WTC11 (cell line): ENCODE measurements around the gene ADGB. TPM values are rescaled to one million over a fixed set of nuclear protein-coding genes. Genes with fewer than 3 reads are reported as not detected.

Experiments used
- ATAC-seq: fragments of 200-7000 bp; cut with Tn5 transposase; 2 replicates; pipeline ENCODE4 v1.10.0; 2021; ENCODE audit warnings: mild to moderate bottlenecking, moderate library complexity
- CTCF ChIA-PET: fragments of 300-600 bp; sonication (Branson Sonifier 250); formaldehyde crosslinking; loops from one replicate; lab custom pipeline; 2021; ENCODE audit warnings: antibody characterized with exemption; lab: Charles Lee
- POLR2A ChIA-PET: fragments of 350-600 bp; sonication (Branson Sonifier 250); formaldehyde crosslinking; loops from one replicate; lab custom pipeline; 2021; ENCODE audit warnings: antibody characterized with exemption; lab: Charles Lee
- DNase-seq: peaks from one replicate; pipeline ENCODE4 v3.0.0; 2021; ENCODE audit warnings: low spot score
- H3K27ac Mint-ChIP-seq: 2 replicates; pipeline ENCODE4 v1.8.0; 2021; ENCODE audit warnings: mixed read lengths
- H3K27me3 Mint-ChIP-seq: 2 replicates; pipeline ENCODE4 v1.8.0; 2021; ENCODE audit warnings: low read depth, mild to moderate bottlenecking, moderate library complexity, mixed read lengths
- H3K36me3 Mint-ChIP-seq: 2 replicates; pipeline ENCODE4 v1.8.0; 2021; ENCODE audit warnings: mixed read lengths
- H3K4me1 Mint-ChIP-seq: 2 replicates; pipeline ENCODE4 v1.8.0; 2022; ENCODE audit warnings: mixed read lengths
- H3K4me3 Mint-ChIP-seq: 2 replicates; pipeline ENCODE4 v1.8.0; 2021; ENCODE audit warnings: mild to moderate bottlenecking, moderate library complexity, mixed read lengths
- H3K9me3 Mint-ChIP-seq: 2 replicates; pipeline ENCODE4 v1.8.0; 2021; ENCODE audit warnings: mixed read lengths
- ATF1 ChIP-seq: sonication (generic); formaldehyde crosslinking; IDR thresholded peaks from 2 replicates; pipeline ENCODE4 v1.8.1; 2023; ENCODE audit warnings: mild to moderate bottlenecking, moderate library complexity, missing genetic modification reagents
- CBFB ChIP-seq: sonication (generic); formaldehyde crosslinking; IDR thresholded peaks from 2 replicates; pipeline ENCODE4 v1.8.1; 2022; ENCODE audit warnings: mild to moderate bottlenecking, low read depth, missing genetic modification reagents
- CDX4 ChIP-seq: fragments of 250-450 bp; sonication (Bioruptor Pico); IDR thresholded peaks from 2 replicates; pipeline ENCODE4 v1.9.0; 2021; ENCODE audit warnings: moderate library complexity, mild to moderate bottlenecking, inconsistent platforms, borderline replicate concordance
- E2F5 ChIP-seq: sonication (generic); formaldehyde crosslinking; IDR thresholded peaks from 2 replicates; pipeline ENCODE4 v1.8.1; 2022; ENCODE audit warnings: mild to moderate bottlenecking, moderate library complexity, missing genetic modification reagents
- ESRRA ChIP-seq: sonication (generic); formaldehyde crosslinking; IDR thresholded peaks from 2 replicates; pipeline ENCODE4 v1.8.1; 2022; ENCODE audit warnings: mild to moderate bottlenecking, missing genetic modification reagents, borderline replicate concordance
- FOXP1 ChIP-seq: sonication (generic); formaldehyde crosslinking; IDR thresholded peaks from 2 replicates; pipeline ENCODE4 v1.8.0; 2022; ENCODE audit warnings: missing genetic modification reagents, mild to moderate bottlenecking, moderate library complexity, borderline replicate concordance
- GRHL2 ChIP-seq: fragments of 250-450 bp; sonication (Bioruptor Pico); IDR thresholded peaks from 2 replicates; pipeline ENCODE4 v1.8.0; 2022; ENCODE audit warnings: mild to moderate bottlenecking, moderate library complexity; ENCODE audit not compliant: insufficient replicate concordance, severe bottlenecking
- IRF2 ChIP-seq: sonication (generic); formaldehyde crosslinking; IDR thresholded peaks from 2 replicates; pipeline ENCODE4 v1.8.0; 2022; ENCODE audit warnings: low read depth, missing genetic modification reagents, borderline replicate concordance
- NFATC4 ChIP-seq: fragments of 250-450 bp; sonication (Bioruptor Pico); IDR thresholded peaks from 2 replicates; pipeline ENCODE4 v1.9.0; 2021; ENCODE audit warnings: mild to moderate bottlenecking
- NFE2L1 ChIP-seq: sonication (generic); formaldehyde crosslinking; IDR thresholded peaks from 2 replicates; pipeline ENCODE4 v1.8.1; 2023; ENCODE audit warnings: missing genetic modification reagents
- NR3C1 ChIP-seq: sonication (generic); formaldehyde crosslinking; conservative IDR thresholded peaks from 2 replicates; pipeline ENCODE4 v1.8.1; 2023; ENCODE audit warnings: low read depth, mild to moderate bottlenecking, missing genetic modification reagents
- OVOL2 ChIP-seq: fragments of 250-450 bp; sonication (Bioruptor Pico); IDR thresholded peaks from 2 replicates; pipeline ENCODE4 v1.9.0; 2021; ENCODE audit warnings: mild to moderate bottlenecking, borderline replicate concordance
- PRDM15 ChIP-seq: sonication (generic); formaldehyde crosslinking; IDR thresholded peaks from 2 replicates; pipeline ENCODE4 v1.8.0; 2022; ENCODE audit warnings: missing genetic modification reagents
- RELA ChIP-seq: sonication (generic); formaldehyde crosslinking; IDR thresholded peaks from 2 replicates; pipeline ENCODE4 v1.8.1; 2022; ENCODE audit warnings: missing genetic modification reagents, mild to moderate bottlenecking, borderline replicate concordance
- SMAD4 ChIP-seq: sonication (generic); formaldehyde crosslinking; IDR thresholded peaks from 2 replicates; pipeline ENCODE4 v1.8.0; 2022; ENCODE audit warnings: mild to moderate bottlenecking, missing genetic modification reagents
- TEAD1 ChIP-seq: sonication (generic); formaldehyde crosslinking; IDR thresholded peaks from 2 replicates; pipeline ENCODE4 v1.8.0; 2022; ENCODE audit warnings: mild to moderate bottlenecking, missing genetic modification reagents
- ZNF219 ChIP-seq: sonication (generic); formaldehyde crosslinking; IDR thresholded peaks from 2 replicates; pipeline ENCODE4 v1.8.0; 2023; ENCODE audit warnings: missing genetic modification reagents, mild to moderate bottlenecking, borderline replicate concordance
- ZNF396 ChIP-seq: fragments of 250-450 bp; sonication (Bioruptor Pico); IDR thresholded peaks from 2 replicates; pipeline ENCODE4 v1.8.0; 2021; ENCODE audit warnings: mild to moderate bottlenecking, moderate library complexity, borderline replicate concordance
- ZNF423 ChIP-seq: fragments of 250-450 bp; sonication (Bioruptor Pico); IDR thresholded peaks from 2 replicates; pipeline ENCODE4 v2.1.2; 2022; ENCODE audit warnings: mild to moderate bottlenecking, moderate library complexity
- total RNA-seq: library from RNA; stranded (reverse); gene quantifications from 3 replicates; pipeline ENCODE4 v1.2.3, GENCODE V29; 2021
- TF ChIP-seq, protein P1 (sequence below): fragments of 250-450 bp; sonication (Bioruptor Pico); IDR thresholded peaks from 2 replicates; pipeline ENCODE4 v1.9.0; 2021; ENCODE audit warnings: mild to moderate bottlenecking
- TF ChIP-seq, protein P2 (sequence below): sonication (generic); formaldehyde crosslinking; IDR thresholded peaks from 2 replicates; pipeline ENCODE4 v1.8.1; 2022; ENCODE audit warnings: missing genetic modification reagents, borderline replicate concordance

The ADGB gene
- total RNA-seq, 1 experiment from 2014 or later = not detected

DNA sequence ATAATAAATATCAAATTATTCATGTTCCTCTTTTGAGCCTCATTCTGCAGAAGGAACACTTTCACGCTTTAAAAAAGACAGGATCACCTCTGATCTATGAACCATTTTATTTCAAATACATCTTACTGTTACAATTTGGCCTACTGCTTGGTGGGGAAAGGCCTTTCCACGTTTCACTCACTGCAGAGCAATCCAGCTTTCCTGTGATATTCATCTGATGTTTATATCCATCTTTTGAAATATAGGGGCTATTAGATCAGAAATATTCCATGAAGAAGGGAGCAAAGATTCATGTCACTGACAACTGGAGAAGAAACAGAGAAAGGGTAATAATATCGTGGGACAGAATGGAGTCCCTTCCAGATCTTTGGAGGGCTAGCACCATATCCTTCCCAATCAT is 262.9 kb downstream of the ADGB start:
- no peaks in the 10 kb centered on the region for H3K9me3 Mint-ChIP-seq
- no peak for DNase-seq
- TF ChIP-seq ZNF423 (CRISPR knock-in tag) (no peak), NFATC4 (CRISPR knock-in tag) (no peak), CBFB (CRISPR knock-in tag) (no peak), IRF2 (CRISPR knock-in tag) (no peak), TEAD1 (CRISPR knock-in tag) (no peak), GRHL2 (CRISPR knock-in tag) (no peak), ZNF396 (CRISPR knock-in tag) (no peak), NR3C1 (CRISPR knock-in tag) (no peak), OVOL2 (no peak), E2F5 (CRISPR knock-in tag) (no peak), PRDM15 (CRISPR knock-in tag) (no peak), ATF1 (CRISPR knock-in tag) (no peak), NFE2L1 (no peak), CDX4 (CRISPR knock-in tag) (no peak), SMAD4 (CRISPR knock-in tag) (no peak), ESRRA (no peak)
- TF ChIP-seq, protein P1, sequence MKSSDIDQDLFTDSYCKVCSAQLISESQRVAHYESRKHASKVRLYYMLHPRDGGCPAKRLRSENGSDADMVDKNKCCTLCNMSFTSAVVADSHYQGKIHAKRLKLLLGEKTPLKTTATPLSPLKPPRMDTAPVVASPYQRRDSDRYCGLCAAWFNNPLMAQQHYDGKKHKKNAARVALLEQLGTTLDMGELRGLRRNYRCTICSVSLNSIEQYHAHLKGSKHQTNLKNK (CRISPR knock-in tag) = no peak
- TF ChIP-seq, protein P2, sequence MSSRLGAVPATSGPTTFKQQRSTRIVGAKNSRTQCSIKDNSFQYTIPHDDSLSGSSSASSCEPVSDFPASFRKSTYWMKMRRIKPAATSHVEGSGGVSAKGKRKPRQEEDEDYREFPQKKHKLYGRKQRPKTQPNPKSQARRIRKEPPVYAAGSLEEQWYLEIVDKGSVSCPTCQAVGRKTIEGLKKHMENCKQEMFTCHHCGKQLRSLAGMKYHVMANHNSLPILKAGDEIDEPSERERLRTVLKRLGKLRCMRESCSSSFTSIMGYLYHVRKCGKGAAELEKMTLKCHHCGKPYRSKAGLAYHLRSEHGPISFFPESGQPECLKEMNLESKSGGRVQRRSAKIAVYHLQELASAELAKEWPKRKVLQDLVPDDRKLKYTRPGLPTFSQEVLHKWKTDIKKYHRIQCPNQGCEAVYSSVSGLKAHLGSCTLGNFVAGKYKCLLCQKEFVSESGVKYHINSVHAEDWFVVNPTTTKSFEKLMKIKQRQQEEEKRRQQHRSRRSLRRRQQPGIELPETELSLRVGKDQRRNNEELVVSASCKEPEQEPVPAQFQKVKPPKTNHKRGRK (CRISPR knock-in tag) = no peak
- H3K4me1 Mint-ChIP-seq = peaks cover 7% of the 10 kb centered on the region
- H3K27me3 Mint-ChIP-seq = no peaks in the 10 kb centered on the region
- no peak overlapping the region for H3K27ac Mint-ChIP-seq
- ChIA-PET POLR2A (no interaction called here), CTCF (no interaction called here)
- no peaks in the 10 kb centered on the region for H3K36me3 Mint-ChIP-seq
- ATAC-seq = no peak
- no peak overlapping the region for H3K4me3 Mint-ChIP-seq

- Mint-ChIP-seq H3K27me3 (no peaks in the 10 kb centered on the region), H3K27ac (no peak overlapping the region), H3K4me1 (peaks cover 5% of the 10 kb centered on the region), H3K4me3 (no peak overlapping the region), H3K36me3 (no peaks in the 10 kb centered on the region), H3K9me3 (no peaks in the 10 kb centered on the region)
- no peak for ATAC-seq
- CTCF ChIA-PET = interaction anchor here (0.7 kb wide), 1 partner anchor 269 kb away, joined by 4 read pairs; no protein-coding TSS in a partner anchor
- POLR2A ChIA-PET = no interaction called here
- no peak for DNase-seq
- no peak for TF ChIP-seq FOXP1 (CRISPR knock-in tag)
- no peak for TF ChIP-seq ZNF219 (CRISPR knock-in tag)
- no peak for TF ChIP-seq RELA (CRISPR knock-in tag)
These were observed 263.7 kb downstream of the ADGB start for GRCh38 chr6:146862508-146862919.
